ENCODE measurements around the gene PARD3B. TPM values are rescaled to one million over a fixed set of nuclear protein-coding genes. Genes with fewer than 3 reads are reported as not detected.

The PARD3B gene
- total RNA-seq, 2 donors from 2014 or later: 14.7 to 25.0 TPM

DNA sequence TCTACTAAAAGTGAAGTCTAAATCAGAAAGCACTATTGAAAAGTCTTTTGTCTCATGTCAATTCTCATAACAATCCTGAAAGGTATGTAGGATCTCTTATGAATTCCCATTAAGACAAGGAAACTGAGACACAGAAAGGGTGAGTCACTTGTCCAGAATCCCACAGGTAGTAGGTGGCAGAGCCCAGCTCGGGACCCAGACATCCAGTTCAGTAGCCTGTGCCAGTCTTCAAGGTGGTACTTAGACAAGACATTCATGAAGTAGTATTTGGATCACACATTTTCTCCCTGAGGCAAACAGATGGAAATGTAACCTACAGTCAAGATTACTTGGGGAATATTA, 14.8 kb upstream of the PARD3B start:
- H3K4me3 ChIP-seq: no peak overlapping the region
- WGBS: 96% methylated on average over 1 of the region's 1 CpG
- H3K27me3 ChIP-seq (replicated peaks; ENCODE audit: insufficient read depth): no peaks in the 10 kb centered on the region
- intact Hi-C loops (cut with DNase I): no loop called here
- no peaks in the 10 kb centered on the region for H3K9me3 ChIP-seq
- H3K27ac ChIP-seq: no peak overlapping the region
- H3K4me1 ChIP-seq (replicated peaks): no peaks in the 10 kb centered on the region
- TF ChIP-seq POLR2A (IDR thresholded peaks at IDR 0.05) (no peak), POLR2AphosphoS5 (IDR thresholded peaks at IDR 0.05) (no peak)
- TF ChIP-seq, protein P1, sequence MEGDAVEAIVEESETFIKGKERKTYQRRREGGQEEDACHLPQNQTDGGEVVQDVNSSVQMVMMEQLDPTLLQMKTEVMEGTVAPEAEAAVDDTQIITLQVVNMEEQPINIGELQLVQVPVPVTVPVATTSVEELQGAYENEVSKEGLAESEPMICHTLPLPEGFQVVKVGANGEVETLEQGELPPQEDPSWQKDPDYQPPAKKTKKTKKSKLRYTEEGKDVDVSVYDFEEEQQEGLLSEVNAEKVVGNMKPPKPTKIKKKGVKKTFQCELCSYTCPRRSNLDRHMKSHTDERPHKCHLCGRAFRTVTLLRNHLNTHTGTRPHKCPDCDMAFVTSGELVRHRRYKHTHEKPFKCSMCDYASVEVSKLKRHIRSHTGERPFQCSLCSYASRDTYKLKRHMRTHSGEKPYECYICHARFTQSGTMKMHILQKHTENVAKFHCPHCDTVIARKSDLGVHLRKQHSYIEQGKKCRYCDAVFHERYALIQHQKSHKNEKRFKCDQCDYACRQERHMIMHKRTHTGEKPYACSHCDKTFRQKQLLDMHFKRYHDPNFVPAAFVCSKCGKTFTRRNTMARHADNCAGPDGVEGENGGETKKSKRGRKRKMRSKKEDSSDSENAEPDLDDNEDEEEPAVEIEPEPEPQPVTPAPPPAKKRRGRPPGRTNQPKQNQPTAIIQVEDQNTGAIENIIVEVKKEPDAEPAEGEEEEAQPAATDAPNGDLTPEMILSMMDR (IDR thresholded peaks at IDR 0.05): no peak
- H3K36me3 ChIP-seq: no peaks in the 10 kb centered on the region
- no peak for DNase-seq (ENCODE audit: low spot score)

- no peaks in the 10 kb centered on the region for H3K4me1 ChIP-seq (replicated peaks)
- WGBS: 38% methylated on average over 5 of the region's 5 CpGs
- H3K36me3 ChIP-seq: no peaks in the 10 kb centered on the region
- peak; percentile 28 for DNase-seq (ENCODE audit: low spot score)
- TF ChIP-seq POLR2A (IDR thresholded peaks at IDR 0.05) (no peak), POLR2AphosphoS5 (IDR thresholded peaks at IDR 0.05) (peak; percentile 76)
- TF ChIP-seq, protein P1 (IDR thresholded peaks at IDR 0.05): peak in 1 of 4 experiments; percentile 12
- H3K4me3 ChIP-seq: no peak overlapping the region
- no peaks in the 10 kb centered on the region for H3K27me3 ChIP-seq (replicated peaks; ENCODE audit: insufficient read depth)
- no peaks in the 10 kb centered on the region for H3K9me3 ChIP-seq
- intact Hi-C loops (cut with DNase I): no loop called here
- H3K27ac ChIP-seq: peak overlapping the region in 1 of 2 donors; percentile 22
Measured at GRCh38 chr2:204533629-204534370, 11.5 kb upstream of the PARD3B start.

DNA sequence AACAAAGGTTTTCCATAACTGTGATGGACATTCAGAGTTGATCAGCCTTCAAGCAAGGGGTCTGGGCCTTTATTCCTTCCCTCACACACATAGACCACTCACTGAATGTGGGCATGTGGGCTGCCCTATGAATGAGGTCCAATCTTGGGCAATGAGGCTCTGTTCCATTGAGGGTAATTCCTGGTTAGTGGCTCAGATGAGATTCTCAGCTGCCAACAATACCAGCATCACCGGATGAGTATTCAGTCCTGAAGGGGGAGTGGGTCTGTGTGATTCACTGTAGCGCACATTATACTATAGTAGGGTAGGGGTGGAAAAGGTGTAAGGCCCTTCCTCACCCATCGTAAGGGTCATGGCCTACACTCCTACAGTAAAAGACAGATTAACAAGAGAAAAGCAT, 9.9 kb upstream of the PARD3B start:
- DNase-seq (ENCODE audit: low spot score): no peak
- H3K36me3 ChIP-seq: no peaks in the 10 kb centered on the region
- no peak for TF ChIP-seq POLR2AphosphoS5 (IDR thresholded peaks at IDR 0.05)
- TF ChIP-seq, protein P1 (IDR thresholded peaks at IDR 0.05): no peak
- H3K27me3 ChIP-seq (replicated peaks; ENCODE audit: insufficient read depth): no peaks in the 10 kb centered on the region
- no peaks in the 10 kb centered on the region for H3K9me3 ChIP-seq
- H3K4me3 ChIP-seq: no peak overlapping the region
- H3K27ac ChIP-seq: peak overlapping the region in 1 of 2 donors; percentile 28
- intact Hi-C loops (cut with DNase I): no loop called here
- 94% methylated on average over 3 of the region's 3 CpGs for WGBS
- H3K4me1 ChIP-seq (replicated peaks): no peaks in the 10 kb centered on the region

DNA sequence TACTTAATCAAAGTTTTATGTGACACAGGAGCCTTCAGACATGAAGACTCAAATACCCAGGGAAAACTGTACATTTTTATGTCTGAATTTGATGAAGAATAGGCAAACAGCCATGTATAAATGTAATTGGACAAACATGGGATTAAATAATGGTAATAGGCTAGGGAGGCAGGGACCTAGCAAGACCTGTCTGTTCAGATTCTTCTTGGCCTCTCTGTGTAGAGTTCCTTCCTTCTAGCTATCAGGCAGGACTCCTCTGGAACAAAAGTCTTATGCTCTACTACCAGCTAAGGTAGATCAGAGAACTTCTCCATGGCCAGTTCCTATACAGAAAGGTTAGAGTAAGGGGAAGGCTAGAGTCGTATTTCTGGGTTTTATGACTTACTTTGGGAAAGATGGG, 9.5 kb upstream of the PARD3B start:
- TF ChIP-seq POLR2A (IDR thresholded peaks at IDR 0.05) (no peak), POLR2AphosphoS5 (IDR thresholded peaks at IDR 0.05) (peak; percentile 23)
- TF ChIP-seq, protein P1 (IDR thresholded peaks at IDR 0.05): no peak
- Histone ChIP-seq H3K9me3 (no peaks in the 10 kb centered on the region), H3K27ac (peak overlapping the region in 1 of 2 donors; percentile 28), H3K4me3 (no peak overlapping the region), H3K4me1 (replicated peaks) (no peaks in the 10 kb centered on the region), H3K27me3 (replicated peaks; ENCODE audit: insufficient read depth) (no peaks in the 10 kb centered on the region), H3K36me3 (no peaks in the 10 kb centered on the region)
- intact Hi-C loops (cut with DNase I): no loop called here
- DNase-seq (ENCODE audit: low spot score): no peak
- 75% methylated on average over 1 of the region's 1 CpG for WGBS

Measured in prostate gland (tissue), 2 donors.